SK-N-SH (cell line): ENCODE results near the gene LHPP.

Source experiments
- CHD2 ChIP-seq: fragments of 150-350 bp; IDR thresholded peaks from 2 replicates; pipeline ENCODE4 v1.6.1; 2018; ENCODE audit warnings: low read length; ENCODE audit not compliant: partially characterized antibody
- CTCF ChIP-seq: fragments of 200-600 bp; sonication (generic); IDR thresholded peaks from 2 replicates; pipeline ENCODE4 v1.6.1; 2017; ENCODE audit warnings: antibody characterized with exemption, mild to moderate bottlenecking, moderate library complexity
- EP300 ChIP-seq, 2 experiments: IDR thresholded peaks; 2 replicates each; pipeline versions ENCODE4 v1.4.0 to v1.6.1; 2012; ENCODE audit warnings: borderline replicate concordance in 1 of 2, low read depth in 1 of 2, low read length in 1 of 2
- GATA2 ChIP-seq: sonication (generic); formaldehyde crosslinking; IDR thresholded peaks from 2 replicates; pipeline ENCODE4 v1.5.0; 2020; ENCODE audit warnings: mild to moderate bottlenecking, missing genetic modification reagents
- JUND ChIP-seq: IDR thresholded peaks from 2 replicates; pipeline ENCODE4 v1.4.0; 2012
- MAX ChIP-seq: IDR thresholded peaks from 2 replicates; pipeline ENCODE4 v1.4.0; 2012; ENCODE audit warnings: low read depth
- MXI1 ChIP-seq: IDR thresholded peaks from 2 replicates; pipeline ENCODE4 v1.6.1; 2012; ENCODE audit warnings: mild to moderate bottlenecking, low read depth, low read length, improper control_type of control experiment
- PBX3 ChIP-seq: IDR thresholded peaks from 2 replicates; pipeline ENCODE4; 2012
- POLR2AphosphoS5 ChIP-seq: IDR thresholded peaks from 2 replicates; pipeline ENCODE4 v1.6.1; 2012; ENCODE audit warnings: low read depth, low read length
- REST ChIP-seq: IDR thresholded peaks from 2 replicates; pipeline ENCODE4 v1.6.1; 2012; ENCODE audit warnings: mild to moderate bottlenecking, low read depth, low read length, moderate library complexity
- SIN3A ChIP-seq: IDR thresholded peaks from 2 replicates; pipeline ENCODE4 v1.6.1; 2012; ENCODE audit warnings: low read depth, mild to moderate bottlenecking, low read length, moderate library complexity, borderline replicate concordance
- SMC3 ChIP-seq: IDR thresholded peaks from 2 replicates; pipeline ENCODE4 v1.6.1; 2012; ENCODE audit warnings: low read depth, low read length, improper control_type of control experiment

GRCh38 chr10:124661660-124662180 lies 200.1 kb downstream of the LHPP start:
- TF ChIP-seq MAX (no peak), SMC3 (no peak), POLR2AphosphoS5 (no peak), MXI1 (no peak), SIN3A (no peak), PBX3 (no peak), CTCF (no peak), REST (no peak), GATA2 (CRISPR knock-in tag) (no peak), EP300 (IDR thresholded peaks at IDR 0.05; ENCODE audit: borderline replicate concordance in 1 of 2, low read depth in 1 of 2, low read length in 1 of 2) (no peak), CHD2 (no peak), JUND (no peak)
